Spleen (tissue), 11 donors: ENCODE results near the gene SKOR1. TPM values are rescaled to one million over a fixed set of nuclear protein-coding genes. Genes with fewer than 3 reads are reported as not detected.

Source experiments
- DNase-seq: peaks from one replicate; pipeline ENCODE4 v3.0.0-alpha.2; 2020
- H3K27ac ChIP-seq, 8 donors: fragments of 200-600 bp; sonication (generic) in 7 of 8; 1 replicate in 4 of 8; 2 replicates in 4 of 8; pipeline versions ENCODE4 v1.5.0 to v1.8.0; 2016 to 2021; ENCODE audit warnings: inconsistent platforms in 4 of 8, mild to moderate bottlenecking in 4 of 8, moderate library complexity in 1 of 8
- H3K27me3 ChIP-seq, 7 donors: fragments of 200-600 bp; sonication (generic) in 6 of 7; replicated peaks in 1 of 7; 1 replicate in 4 of 7; 2 replicates in 3 of 7; pipeline versions ENCODE4 v1.5.0 to v1.8.0; 2016 to 2021; ENCODE audit warnings: inconsistent platforms in 3 of 7, mild to moderate bottlenecking in 1 of 7
- H3K36me3 ChIP-seq, 6 donors: fragments of 200-600 bp; sonication (generic) in 5 of 6; 1 replicate in 4 of 6; 2 replicates in 2 of 6; pipeline versions ENCODE4 v1.5.0 to v1.8.0; 2016 to 2021; ENCODE audit warnings: inconsistent platforms in 2 of 6
- H3K4me1 ChIP-seq, 6 donors: fragments of 200-600 bp; sonication (generic) in 5 of 6; 1 replicate in 3 of 6; 2 replicates in 3 of 6; pipeline versions ENCODE4 v1.5.0 to v1.8.0; 2016 to 2021; ENCODE audit warnings: inconsistent platforms in 3 of 6
- H3K4me3 ChIP-seq, 8 donors: fragments of 200-600 bp; sonication (generic) in 7 of 8; 1 replicate in 4 of 8; 2 replicates in 4 of 8; pipeline versions ENCODE4 v1.5.0 to v1.8.0; 2016 to 2021; ENCODE audit warnings: inconsistent platforms in 4 of 8, mild to moderate bottlenecking in 4 of 8, moderate library complexity in 2 of 8
- H3K9me3 ChIP-seq, 8 donors: fragments of 200-600 bp; sonication (generic) in 7 of 8; 1 replicate in 4 of 8; 2 replicates in 4 of 8; pipeline versions ENCODE4 v1.5.0 to v1.8.0; 2016 to 2021; ENCODE audit warnings: inconsistent platforms in 4 of 8
- CTCF ChIP-seq, 11 experiments: fragments of 200-600 bp in 7 of 11; fragments of 450-650 bp in 4 of 11; sonication (generic) in 4 of 11; IDR thresholded peaks in 8 of 11; conservative IDR thresholded peaks in 3 of 11; 1 replicate in 7 of 11; 2 replicates in 4 of 11; pipeline versions ENCODE4 v1.4.0 to v1.8.0; 2016 to 2021; ENCODE audit warnings: antibody characterized with exemption in 11 of 11, inconsistent platforms in 4 of 11, mild to moderate bottlenecking in 1 of 11
- POLR2A ChIP-seq, 3 donors: fragments of 450-650 bp; IDR thresholded peaks; one replicate each; pipeline ENCODE4 v1.5.1; 2017; ENCODE audit warnings: antibody characterized with exemption in 3 of 3, mild to moderate bottlenecking in 1 of 3
- POLR2AphosphoS5 ChIP-seq, 3 donors: sonication (generic); formaldehyde crosslinking; IDR thresholded peaks; one replicate each; pipeline ENCODE4 v1.5.1; 2017; ENCODE audit warnings: antibody characterized with exemption in 3 of 3
- WGBS, 5 donors: extraction: QIAGEN DNeasy Blood & Tissue Kit in 3 of 5; methylation state at CpG; one replicate each; pipeline versions ENCODE4 v1.1.5 to v1.1.7; 2013 to 2018; 5-methylcytosine and 5-hydroxymethylcytosine counted together
- intact Hi-C: fragments of 100-400 bp; cut with DNase I; formaldehyde crosslinking; loops from one replicate; pipeline ENCODE4 v1.15.0; 2023; ENCODE audit warnings: low total_unique reads
- polyA plus RNA-seq, 3 donors: library from polyadenylated mRNA; stranded (reverse); fragments of 200-250 nt; gene quantifications; one replicate each; pipeline ENCODE4 v1.2.1, GENCODE V29; 2013
- total RNA-seq, 7 donors: library from RNA; depleted of rRNA in 3 of 7; stranded (reverse); fragments of >200 nt in 3 of 7; fragmentation: NEBNext Ultra II Directional in 4 of 7; extraction: Animal tissue kit (Norgen Biotek cat#: 25700) in 4 of 7; gene quantifications; one replicate each; pipeline versions ENCODE4 v1.1.0 to v1.2.1, GENCODE V29; 2016 to 2021
- donor health status: healthy with polysubstance abuse.
- donor health status: DM: no; HTN: no; CAD: no; lungs with moderate emphysema.
- donor health status: DM: no; HTN: no; CAD: no.
- donor health status: Bipolar disorder and iron deficiency.
- donor health status: healthy.
- donor health status: DM: no; HTN: no; CAD: no.
- donor health status: DM: yes; HTN: yes; CAD: no.

The SKOR1 gene
- total and polyA plus RNA-seq, 10 donors: 0.06 to 1.1 (median 0.37) TPM

- H3K27me3 ChIP-seq: no peaks in the 10 kb centered on the region
- no peaks in the 10 kb centered on the region for H3K9me3 ChIP-seq
- TF ChIP-seq POLR2A (IDR thresholded peaks at IDR 0.05) (no peak), POLR2AphosphoS5 (IDR thresholded peaks at IDR 0.05) (no peak), CTCF (IDR thresholded peaks at IDR 0.05 in 8 of 11, conservative IDR thresholded peaks at IDR 0.05 in 3 of 11) (no peak)
- intact Hi-C loops: no loop called here
- H3K27ac ChIP-seq: peak overlapping the region in 4 of 8 donors; percentile 5 to 68 (median 48)
- H3K4me1 ChIP-seq: peaks cover 13 to 63% (median 33%) of the 10 kb centered on the region in 6 donors
- H3K4me3 ChIP-seq: no peak overlapping the region
- DNase-seq: no peak
- 80 to 88% (median 88%) methylated on average over 10 of the region's 10 CpGs for WGBS, 5 donors
- peaks cover 0 to 11% (median 0%) of the 10 kb centered on the region in 6 donors for H3K36me3 ChIP-seq
Observed at GRCh38 chr15:67781907-67782690, 43.2 kb upstream of the SKOR1 start.

GRCh38 chr15:67782691-67782991 lies 42.7 kb upstream of the SKOR1 start:
- no peak overlapping the region for H3K4me3 ChIP-seq
- WGBS, 5 donors: 46 to 64% (median 56%) methylated on average over 7 of the region's 7 CpGs

GRCh38 chr15:67783303-67783702 lies 42.0 kb upstream of the SKOR1 start:
- peak overlapping the region in 4 of 8 donors; percentile 34 to 71 (median 64) for H3K27ac ChIP-seq
- no peak overlapping the region for H3K4me3 ChIP-seq
- DNase-seq: no peak
- no peaks in the 10 kb centered on the region for H3K27me3 ChIP-seq
- WGBS, 5 donors: 30 to 46% (median 37%) methylated on average over 7 of the region's 7 CpGs
- intact Hi-C loops: no loop called here
- H3K4me1 ChIP-seq: peaks cover 13 to 54% (median 33%) of the 10 kb centered on the region in 6 donors
- no peaks in the 10 kb centered on the region for H3K9me3 ChIP-seq
- TF ChIP-seq POLR2AphosphoS5 (IDR thresholded peaks at IDR 0.05): peak in 2 of 3 donors; percentile 14 to 68
- TF ChIP-seq POLR2A (IDR thresholded peaks at IDR 0.05): no peak
- TF ChIP-seq CTCF (IDR thresholded peaks at IDR 0.05 in 8 of 11, conservative IDR thresholded peaks at IDR 0.05 in 3 of 11): peak in 8 of 11 experiments; percentile 21 to 66 (median 41)
- peaks cover 0 to 11% (median 0%) of the 10 kb centered on the region in 6 donors for H3K36me3 ChIP-seq

More at GRCh38 chr15:67782691-67782991, 42.7 kb upstream of the SKOR1 start:
- Histone ChIP-seq H3K9me3 (no peaks in the 10 kb centered on the region), H3K27ac (peak overlapping the region in 4 of 8 donors; percentile 34 to 71 (median 64)), H3K4me1 (peaks cover 13 to 58% (median 33%) of the 10 kb centered on the region in 6 donors), H3K27me3 (no peaks in the 10 kb centered on the region), H3K36me3 (peaks cover 0 to 11% (median 0%) of the 10 kb centered on the region in 6 donors)
- no peak for TF ChIP-seq POLR2AphosphoS5 (IDR thresholded peaks at IDR 0.05)
- intact Hi-C loops: no loop called here
- DNase-seq: no peak

GRCh38 chr15:67784090-67784781 lies 41.1 kb upstream of the SKOR1 start:
- peaks cover 13 to 50% (median 33%) of the 10 kb centered on the region in 6 donors for H3K4me1 ChIP-seq
- TF ChIP-seq CTCF (IDR thresholded peaks at IDR 0.05 in 8 of 11, conservative IDR thresholded peaks at IDR 0.05 in 3 of 11) (peak in 1 of 11 experiments; percentile 17), POLR2A (IDR thresholded peaks at IDR 0.05) (no peak), POLR2AphosphoS5 (IDR thresholded peaks at IDR 0.05) (peak; percentile 64 to 91 (median 74))
- no peaks in the 10 kb centered on the region for H3K9me3 ChIP-seq
- intact Hi-C loops: no loop called here
- peak; percentile 91 for DNase-seq
- no peaks in the 10 kb centered on the region for H3K27me3 ChIP-seq
- H3K27ac ChIP-seq: peak overlapping the region in 6 of 8 donors; percentile 12 to 71 (median 56)
- H3K4me3 ChIP-seq: no peak overlapping the region
- WGBS, 5 donors: 21 to 49% (median 39%) methylated on average over 4 of the region's 4 CpGs
- H3K36me3 ChIP-seq: peaks cover 0 to 11% (median 0%) of the 10 kb centered on the region in 6 donors
